GM10266 (cell line): ENCODE results near the gene GRB14.

Source experiments
- DNase-seq: peaks from one replicate; pipeline ENCODE4 v3.0.0; 2012; ENCODE audit errors: extremely low spot score
- CTCF ChIP-seq: IDR thresholded peaks from 2 replicates; pipeline ENCODE4 v1.5.1; 2012; ENCODE audit warnings: mild to moderate bottlenecking, low read depth; ENCODE audit not compliant: control insufficient read depth, insufficient read depth; ENCODE audit errors: missing control alignments

GRB14 gene

DNA sequence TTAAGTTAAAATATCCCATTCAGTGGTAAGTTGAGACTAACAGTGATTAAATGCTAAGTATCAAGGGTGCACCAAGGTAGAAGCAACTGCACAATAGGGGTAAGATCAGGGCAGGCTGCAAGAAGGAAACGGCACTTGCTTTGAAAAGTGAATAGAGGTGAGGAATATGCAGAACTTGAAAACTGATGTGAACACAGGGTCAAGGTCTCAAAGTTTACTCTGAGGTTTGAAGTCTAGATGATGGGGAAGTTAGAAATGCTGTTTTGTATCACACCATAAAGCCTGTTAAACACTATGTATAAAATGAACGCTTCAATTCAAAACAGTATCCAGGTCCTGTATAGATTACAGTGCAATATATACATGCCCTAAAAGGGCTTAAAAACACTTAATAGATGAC is 50.8 kb downstream of the GRB14 start:
- no peak for DNase-seq
- TF ChIP-seq CTCF = no peak

DNA sequence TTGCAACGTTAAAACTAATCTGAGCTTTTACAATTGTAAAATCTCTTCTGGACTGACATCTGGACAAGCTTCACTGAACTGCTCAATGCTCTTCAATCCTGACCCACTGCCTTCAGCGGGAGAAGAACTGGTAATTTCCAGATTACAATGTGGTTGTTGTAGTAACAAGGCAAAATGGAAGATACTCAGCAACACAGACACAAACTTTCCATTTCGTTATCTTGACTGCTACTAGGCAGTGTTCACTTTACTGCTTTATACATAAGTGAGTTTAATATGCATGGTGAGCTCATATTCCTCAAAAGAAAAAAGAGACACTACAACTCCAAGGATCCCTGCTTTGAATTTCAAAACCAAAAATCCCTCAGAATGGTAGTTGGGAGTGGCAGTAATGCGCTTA is 51.9 kb downstream of the GRB14 start:
- TF ChIP-seq CTCF = no peak
- DNase-seq = no peak

DNA sequence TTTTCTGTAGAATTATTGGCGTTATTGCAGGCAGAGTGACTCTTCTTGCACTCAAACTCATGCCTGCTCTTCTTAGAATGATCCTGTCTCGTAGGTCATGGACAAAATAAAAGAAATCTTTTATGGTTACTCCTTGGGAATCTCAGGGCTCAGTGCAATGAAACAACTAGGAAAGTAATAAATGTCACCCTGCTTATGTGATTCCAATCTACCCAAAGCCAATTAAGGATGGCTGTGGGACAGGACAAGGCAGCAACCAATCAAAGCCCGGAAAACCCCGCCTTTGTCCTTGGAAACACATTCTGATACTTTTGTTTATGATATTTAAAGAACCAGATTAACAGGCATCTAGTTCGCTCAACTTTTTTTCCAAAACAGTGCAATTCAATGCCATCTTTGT is 53.0 kb downstream of the GRB14 start:
- TF ChIP-seq CTCF = no peak
- DNase-seq = no peak

DNA sequence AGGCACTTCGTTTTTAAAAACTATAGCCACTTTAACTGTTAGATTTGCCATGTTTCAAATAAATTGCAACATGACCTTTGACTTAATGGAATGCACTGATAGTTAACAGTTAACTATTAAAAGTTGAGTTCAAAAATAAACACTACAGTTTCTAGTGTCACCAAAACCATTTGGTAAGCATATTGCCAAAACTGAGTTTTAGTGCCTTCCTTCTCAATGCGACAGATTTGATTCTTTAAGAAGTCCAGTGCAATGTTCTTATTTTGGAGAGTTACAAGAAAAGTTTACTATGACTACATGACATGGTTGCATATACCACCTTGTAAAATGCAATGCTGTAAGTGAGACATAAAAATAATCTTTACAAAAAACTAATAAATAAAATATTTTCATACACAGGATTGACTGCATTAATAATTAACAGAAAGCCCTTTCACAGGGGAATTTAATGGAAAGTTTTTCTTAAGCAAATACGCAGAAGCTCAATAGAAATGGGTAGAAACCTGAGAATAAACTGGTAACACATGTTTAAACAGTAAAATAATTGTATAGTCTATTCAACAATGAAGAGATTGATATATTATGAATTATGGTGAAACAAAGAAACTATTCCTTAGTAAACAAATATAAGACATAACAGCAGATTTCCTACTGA is 53.8 kb downstream of the GRB14 start:
- TF ChIP-seq CTCF = no peak
- DNase-seq = no peak

DNA sequence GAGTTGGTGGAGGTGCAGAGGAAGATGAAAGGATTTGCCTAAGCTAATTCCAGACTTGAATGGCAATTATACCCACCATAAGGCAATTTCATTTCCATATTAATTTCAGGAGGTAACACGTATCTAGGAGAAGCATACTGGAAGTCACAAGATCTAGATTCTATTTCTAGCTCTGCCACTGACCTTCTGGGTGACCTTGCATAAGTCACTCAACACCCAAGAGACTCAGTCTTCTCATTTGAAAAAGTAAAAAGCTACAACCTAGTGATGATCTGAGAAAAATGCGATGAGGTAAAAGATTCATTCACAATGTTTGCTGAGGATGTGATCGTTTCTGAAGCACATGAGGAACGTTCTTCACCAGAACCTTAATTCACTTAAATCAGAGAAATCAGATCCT is 55.9 kb downstream of the GRB14 start:
- no peak for TF ChIP-seq CTCF
- DNase-seq = no peak

DNA sequence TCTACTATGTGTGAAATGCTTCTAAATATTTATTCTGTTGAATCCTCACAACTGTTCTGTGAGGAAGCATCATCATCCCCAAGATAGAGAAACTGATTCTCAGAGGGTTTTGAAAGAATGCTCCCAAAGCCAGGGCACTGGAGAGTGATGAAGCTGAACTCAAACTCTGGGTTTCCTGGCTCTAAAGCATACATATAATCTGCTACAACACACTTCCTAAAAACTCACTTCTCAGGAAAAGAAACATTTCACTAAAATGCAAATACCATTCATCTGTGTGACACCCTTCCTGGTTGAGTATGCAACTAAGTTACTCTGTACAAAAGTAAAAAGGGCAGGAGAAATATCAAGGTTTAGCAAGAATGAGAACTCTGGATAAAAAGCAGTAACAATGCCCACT is 58.6 kb downstream of the GRB14 start:
- DNase-seq = no peak
- no peak for TF ChIP-seq CTCF

GRCh38 chr2:164561991-164562390 is 59.3 kb downstream of the GRB14 start:
- no peak for DNase-seq
- no peak for TF ChIP-seq CTCF
